GM18508 (cell line): ENCODE measurements around the gene SAMD11.
"Not testable (repeated sequence)": the region's sequence is repeated elsewhere in the genome, so short reads cannot be mapped to it uniquely, and the experiment has no call there.

Experiments used
- ATAC-seq: cut with Tn5 transposase; IDR thresholded peaks from one replicate; pipeline ENCODE4 v1.9.1; 2021; ENCODE audit warnings: moderate number of reproducible peaks; ENCODE audit not compliant: insufficient read depth, unreplicated experiment

Gene SAMD11

DNA sequence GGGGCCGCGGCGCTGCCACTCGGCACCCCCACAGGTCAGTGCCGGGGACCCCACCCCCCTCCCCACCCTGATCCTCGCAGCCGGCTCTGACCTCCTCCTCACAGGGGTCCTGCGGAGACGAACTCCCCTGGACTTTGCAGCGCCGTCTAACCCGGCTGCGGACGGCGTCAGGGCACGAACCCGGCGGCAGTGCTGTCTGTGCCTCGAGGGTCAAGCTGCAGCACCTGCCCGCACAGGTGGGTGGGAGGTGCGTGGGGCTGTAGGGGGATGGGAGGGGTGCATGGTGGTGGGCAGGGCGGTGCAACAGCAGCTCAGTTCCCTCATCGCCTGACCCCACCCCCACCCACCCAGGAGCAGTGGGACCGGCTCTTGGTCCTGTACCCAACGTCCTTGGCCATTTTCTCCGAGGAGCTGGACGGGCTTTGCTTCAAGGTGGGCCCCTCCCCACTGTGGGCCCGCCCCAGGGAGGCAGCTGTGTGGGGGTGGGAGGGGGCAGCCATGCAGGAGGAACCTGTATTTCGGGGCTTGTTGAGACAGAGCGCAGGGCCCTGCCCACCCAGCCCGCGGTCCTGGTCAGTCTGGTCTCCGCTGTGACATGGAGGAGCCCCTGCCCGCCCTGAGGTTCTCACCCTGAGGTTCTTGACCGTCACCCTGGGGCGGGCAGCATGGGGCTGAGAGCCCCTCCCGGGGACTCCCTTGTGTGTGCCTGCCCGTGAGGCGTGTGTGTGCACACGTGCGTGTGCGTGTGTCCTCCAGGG lies 47.4 kb downstream of the SAMD11 start:
- no peak for ATAC-seq

DNA sequence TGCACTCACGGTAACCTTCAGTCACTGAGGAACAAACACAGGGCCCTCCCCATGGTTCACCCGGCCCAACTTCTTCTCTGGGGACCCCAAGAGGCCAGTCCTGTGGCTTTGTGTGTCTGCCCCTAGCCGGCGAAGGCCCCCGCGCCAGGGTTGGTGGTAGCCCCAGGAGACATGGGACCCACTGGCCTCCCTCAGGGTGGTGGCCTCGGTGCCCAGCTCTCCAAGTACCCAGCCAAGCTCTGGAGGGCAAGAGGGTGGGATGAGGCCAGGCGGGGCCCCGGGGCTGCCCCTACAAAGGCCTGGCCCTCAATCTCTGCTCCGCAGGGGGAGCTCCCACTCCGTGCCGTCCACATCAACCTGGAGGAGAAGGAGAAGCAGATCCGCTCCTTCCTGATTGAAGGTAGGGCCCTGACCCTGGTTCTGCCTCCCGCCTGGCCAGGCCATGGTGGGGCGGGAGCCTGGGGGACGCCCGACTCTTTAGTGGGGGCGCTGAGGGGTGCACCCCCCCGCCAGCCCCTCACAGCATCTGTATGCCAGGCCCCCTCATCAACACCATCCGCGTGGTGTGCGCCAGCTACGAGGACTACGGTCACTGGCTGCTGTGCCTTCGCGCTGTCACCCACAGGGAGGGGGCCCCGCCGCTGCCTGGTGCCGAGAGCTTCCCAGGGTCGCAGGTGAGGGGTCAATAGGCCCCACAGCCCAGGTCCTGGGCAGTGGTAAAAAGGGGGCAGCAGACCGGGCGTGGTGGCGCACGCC lies 48.2 kb downstream of the SAMD11 start:
- no peak for ATAC-seq

GRCh38 chr1:972726-973458 lies 49.2 kb downstream of the SAMD11 start:
- no peak for ATAC-seq

DNA sequence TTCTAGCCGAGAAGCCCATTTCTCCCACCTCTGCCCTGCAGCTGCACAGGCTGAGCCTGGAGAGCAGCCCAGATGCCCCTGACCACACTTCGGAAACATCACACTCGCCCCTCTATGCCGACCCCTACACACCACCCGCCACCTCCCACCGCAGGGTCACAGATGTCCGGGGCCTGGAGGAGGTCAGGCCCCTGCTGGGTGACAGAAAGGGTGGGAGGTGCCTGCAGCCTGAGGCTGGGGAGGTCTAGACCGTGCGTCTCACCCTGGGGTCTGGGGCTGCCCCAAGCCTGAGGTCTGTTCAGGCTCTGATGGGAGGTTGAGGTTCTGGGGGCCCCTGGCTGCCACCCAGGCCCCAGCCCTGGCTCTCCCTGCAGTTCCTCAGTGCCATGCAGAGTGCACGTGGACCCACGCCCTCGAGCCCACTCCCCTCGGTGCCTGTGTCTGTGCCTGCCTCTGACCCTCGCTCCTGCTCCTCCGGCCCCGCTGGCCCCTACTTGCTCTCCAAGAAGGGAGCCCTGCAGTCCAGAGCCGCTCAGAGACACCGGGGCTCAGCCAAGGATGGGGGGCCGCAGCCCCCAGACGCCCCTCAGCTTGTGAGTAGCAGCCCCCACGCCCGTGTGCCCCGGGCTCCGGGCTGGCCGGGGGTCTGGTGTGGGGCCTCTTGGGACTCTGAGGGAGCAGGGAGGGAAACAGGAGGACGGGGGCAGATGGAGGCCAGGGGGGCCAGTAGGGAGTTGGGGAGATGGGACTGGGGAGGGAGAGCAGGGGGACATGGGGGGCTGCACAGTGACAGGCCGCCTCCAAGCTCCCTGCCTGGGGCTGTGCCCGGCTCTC lies 50.0 kb downstream of the SAMD11 start:
- no peak for ATAC-seq

- no peak for ATAC-seq
These were observed 50.5 kb downstream of the SAMD11 start for GRCh38 chr1:974293-974640.

DNA sequence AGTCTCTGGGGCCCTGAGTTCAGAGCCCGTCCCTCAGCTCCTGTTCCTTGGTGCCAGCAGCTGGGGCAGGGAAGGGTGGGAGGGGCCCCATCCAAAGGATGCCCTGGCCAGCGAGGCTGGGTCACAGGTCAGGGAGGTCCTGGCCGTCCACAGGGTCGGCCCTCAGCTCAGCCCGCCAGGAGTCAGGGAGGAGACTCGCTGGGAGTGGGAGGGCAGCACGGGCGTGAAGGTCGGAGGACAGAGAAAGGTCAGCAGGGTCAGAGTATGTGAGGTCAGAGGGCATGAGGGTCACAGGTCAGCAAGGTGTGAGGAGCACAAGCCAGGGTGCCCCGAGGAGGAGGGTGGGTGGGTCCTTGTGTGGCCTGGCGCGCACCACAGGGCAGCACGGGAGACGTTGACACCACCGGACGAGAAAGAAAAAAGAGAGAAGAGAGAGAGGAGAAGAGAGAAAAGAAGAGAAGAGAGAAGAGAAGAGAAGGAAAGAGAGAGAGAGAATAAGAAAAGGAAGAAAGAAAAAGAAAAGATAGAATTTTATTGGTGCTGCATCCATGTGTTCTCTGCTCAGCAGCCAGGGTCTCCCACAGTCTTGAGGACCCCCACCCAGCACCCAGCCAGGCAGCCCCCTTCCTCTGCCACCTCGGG lies 51.1 kb downstream of the SAMD11 start:
- no peak for ATAC-seq

DNA sequence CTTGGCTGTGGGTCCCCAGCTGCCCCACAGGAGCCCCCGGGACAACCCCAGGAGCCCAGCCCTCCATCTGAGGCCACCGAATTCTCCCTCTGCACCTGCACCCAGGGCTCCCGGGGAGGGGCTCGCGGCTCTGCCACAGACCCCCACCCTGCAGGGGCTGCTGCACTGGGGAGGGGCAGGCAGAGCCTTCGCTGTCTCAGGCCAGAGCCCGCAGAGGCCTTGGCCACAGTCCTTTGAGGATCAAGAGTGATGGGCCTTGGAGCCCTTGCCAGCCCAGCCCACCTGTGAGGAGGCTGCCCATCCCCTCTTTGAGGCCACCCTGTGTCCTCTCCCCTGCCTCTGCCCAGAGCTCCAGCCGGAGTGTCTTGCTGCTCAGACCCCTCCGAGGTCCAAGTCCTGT lies 51.6 kb downstream of the SAMD11 start:
- no peak for ATAC-seq

DNA sequence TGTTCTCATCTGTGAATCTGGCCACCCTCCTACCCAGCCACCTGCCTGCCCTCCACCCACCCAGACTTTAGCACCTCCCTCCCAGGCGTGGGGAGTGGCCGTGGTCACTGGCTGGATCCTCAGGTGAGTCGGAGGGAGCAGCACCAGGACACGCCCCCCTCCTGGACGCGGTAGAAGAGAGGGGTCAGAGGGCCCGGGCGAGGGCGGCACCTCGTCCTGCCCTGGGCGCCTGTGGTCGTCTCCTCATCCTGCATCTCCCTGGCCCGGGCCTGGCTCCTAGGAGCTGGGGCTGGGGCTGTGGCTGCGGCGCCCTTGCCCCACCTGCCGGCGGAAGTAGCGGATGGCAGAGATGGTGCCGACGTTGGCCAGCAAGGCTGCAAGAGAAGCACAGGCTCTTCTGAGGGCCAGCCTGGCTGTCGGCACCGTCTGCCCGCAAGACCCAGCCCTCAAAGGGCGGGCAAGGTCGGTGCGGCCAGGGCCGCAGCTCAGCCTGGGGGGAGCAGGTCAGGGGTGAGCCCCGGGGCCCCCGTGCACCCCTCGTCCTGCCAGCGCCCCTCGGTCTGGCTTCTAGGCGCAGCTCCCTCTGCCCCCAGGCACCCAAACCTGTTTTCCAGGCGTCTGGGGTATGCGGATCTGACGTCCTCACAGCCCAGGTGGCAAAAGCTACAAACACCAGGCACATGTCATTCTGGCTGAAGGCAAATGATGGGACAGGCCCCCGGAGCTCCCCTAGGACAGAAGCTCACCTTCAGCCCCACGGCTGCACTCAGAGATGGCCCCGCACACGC lies 52.4 kb downstream of the SAMD11 start:
- no peak for ATAC-seq

GRCh38 chr1:976791-977190 lies 53.1 kb downstream of the SAMD11 start:
- not testable (repeated sequence) for ATAC-seq

DNA sequence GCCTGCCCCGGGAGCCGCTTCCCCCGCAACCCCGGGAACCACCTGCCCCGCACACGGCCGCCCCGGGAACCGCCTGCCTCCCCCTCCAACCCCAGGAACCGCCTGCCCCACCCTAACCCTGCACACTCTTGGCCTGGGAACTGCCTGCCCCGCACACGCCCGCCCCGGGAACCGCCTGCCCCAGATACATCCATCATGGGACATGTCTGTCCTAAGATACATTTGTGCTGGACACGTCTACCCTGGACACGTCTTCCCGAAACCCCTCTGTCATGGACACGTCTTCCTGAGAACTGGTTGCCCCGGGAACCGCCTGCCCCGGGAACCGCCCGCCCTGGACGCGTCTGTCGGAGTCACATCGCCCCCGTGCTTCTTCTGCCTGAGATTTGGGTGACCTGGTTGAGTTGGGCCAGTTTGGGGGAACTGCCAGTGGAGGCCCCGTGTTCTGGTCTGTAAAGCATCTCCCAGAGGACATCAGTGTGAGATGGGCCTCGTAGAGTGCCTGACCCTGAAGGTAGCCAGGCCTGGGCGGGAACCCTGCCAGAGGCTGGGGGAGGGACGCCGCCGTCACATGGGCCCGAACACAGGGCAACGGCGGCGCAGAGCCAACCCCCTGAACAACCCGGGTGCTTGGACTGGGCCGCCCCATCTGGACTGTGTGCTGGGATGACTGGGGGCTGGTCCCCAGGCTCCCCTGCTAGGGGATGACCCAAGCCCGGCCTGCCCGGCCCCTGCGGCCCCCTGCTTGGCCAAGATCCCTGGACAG lies 54.5 kb downstream of the SAMD11 start:
- ATAC-seq, result no peak

DNA sequence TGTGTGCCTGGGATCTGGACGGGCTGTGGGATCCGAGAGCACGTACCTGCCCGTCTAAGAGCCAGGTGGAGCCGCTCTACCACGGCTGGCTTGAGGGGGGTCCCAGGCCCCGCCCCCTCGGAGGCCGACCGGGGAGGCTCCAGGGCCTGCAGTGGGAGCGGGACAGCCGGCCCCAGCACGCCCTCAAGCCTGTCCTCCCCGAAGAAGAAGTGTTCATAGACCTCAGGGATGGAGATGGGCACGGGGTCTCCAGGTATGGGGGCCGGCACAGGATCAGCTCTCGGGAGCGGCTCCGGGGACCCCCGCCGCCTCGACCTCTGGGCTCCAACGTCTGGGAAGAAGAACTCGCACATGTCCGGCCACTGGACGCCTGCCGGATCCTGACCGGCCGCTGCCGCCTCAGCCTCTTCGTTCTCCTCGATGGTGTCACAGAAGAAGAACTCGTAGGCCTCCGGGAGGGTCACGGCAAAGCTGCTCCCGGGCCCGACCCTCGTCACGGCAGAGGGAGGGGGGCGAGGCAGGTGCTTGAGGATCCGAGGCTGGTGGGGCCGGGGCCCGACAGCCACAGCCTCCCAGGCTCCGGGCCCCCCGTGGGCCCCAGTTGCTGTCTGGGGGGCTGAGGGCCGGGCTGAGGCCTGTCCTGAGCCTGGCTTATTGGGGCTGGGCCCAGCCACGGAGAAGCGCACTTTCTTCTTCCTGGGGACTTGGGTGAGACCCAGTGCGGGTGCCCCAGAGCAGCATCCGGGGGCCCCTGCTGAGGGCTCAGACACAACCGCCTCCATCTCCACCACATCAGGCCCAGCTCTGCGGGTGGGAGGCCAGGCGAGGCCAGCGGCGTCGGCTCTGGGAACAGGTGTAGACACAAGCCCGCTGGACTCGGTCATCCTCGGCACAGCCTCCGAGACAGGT lies 55.4 kb downstream of the SAMD11 start:
- ATAC-seq, result no peak

DNA sequence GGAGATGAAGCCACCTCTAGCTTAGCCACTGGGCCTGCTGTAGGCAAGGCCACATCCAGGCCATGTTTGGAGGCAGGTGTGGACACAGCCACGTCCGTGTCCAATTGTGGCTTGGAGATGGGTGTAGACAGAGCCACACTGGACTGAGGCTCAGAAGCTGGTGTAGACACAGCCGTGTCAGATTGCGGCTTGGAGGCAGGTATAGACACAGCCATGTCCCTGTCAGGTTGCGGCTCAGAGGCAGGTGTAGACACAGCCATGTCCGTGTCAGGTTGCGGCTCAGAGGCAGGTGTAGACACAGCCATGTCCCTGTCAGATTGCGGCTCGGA lies 56.0 kb downstream of the SAMD11 start:
- no peak for ATAC-seq

DNA sequence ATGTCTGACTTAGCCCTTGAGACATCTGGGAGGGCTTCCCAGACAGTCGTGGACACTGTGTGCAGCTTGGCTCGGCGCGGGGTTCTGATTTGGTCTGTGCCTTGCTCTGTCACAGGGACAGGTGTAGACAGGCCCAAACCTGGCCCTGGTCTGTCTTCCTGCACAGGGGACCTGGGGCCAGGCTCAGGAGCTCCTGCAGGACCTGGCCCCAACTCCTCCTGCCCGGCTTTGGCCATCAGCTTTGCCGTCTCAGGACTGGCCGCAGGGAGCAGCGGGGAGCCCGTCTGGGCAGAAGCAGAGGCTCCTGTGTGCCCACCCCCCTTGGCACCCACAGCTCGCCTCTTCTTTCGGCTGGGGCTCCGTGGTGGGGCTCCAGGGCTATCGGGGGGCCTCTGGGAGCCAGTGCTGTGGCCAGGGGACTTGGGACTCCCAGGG lies 56.4 kb downstream of the SAMD11 start:
- ATAC-seq, result no peak

DNA sequence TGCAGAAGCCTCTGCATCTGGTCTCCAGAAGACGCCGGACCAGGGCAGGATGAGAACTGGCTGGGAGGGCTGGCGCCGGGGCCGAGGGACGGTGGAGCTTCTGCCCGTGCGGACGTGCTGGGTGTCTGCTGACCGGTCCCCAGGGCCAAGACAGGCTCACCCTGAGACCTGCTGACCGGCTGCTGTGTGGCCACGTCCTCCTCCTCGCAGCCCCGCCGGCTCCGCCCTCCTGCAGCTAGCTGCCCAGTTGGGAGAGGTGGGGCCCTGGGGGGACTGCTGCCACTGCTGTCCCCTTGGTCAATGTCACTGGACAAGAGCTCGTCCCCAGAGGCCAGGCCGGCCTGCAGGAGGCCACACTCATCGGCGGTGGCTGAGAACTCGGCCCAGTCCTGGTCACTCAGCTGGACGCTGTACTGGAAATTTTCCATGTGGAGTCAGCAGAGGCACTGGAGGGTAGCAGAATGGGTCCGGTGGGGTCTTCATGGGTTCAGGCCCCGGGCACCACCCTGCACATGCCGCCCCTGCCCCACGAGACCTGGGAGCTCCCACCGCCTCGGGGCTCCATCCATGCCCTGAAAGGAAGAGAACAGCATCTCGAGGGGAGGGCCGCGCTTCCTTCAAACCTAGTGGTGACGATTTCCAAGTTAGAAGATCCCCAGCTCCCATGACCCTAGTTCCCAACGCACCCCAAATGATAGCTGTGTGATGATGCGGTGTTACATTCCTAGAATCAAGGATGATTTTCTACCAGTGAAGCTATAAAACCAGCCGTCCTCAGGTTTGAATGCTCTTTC lies 57.1 kb downstream of the SAMD11 start:
- no peak for ATAC-seq

DNA sequence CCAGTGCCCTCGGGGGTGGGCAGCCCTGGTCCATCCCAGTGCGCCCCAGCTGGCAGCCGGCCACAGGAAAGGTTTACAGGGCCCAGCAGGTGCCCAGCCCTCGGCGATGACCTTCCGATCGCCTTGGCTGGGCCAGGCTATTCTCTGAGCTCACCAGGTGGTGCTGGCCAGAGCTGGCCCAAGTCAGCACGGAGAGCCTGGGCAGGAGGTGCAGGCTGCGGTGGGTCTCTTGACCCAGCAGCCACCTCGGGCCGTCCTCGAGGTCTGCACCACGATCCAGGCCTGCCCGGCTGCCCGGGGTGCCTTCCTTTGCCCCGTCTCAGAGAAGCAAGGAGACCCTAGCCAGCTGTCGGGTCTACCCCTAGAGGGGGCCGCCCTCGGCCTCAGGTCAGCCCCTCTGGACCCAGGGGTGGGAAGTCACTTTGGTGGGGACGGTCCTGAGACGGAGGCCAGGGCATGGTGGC lies 57.8 kb downstream of the SAMD11 start:
- ATAC-seq, result no peak

DNA sequence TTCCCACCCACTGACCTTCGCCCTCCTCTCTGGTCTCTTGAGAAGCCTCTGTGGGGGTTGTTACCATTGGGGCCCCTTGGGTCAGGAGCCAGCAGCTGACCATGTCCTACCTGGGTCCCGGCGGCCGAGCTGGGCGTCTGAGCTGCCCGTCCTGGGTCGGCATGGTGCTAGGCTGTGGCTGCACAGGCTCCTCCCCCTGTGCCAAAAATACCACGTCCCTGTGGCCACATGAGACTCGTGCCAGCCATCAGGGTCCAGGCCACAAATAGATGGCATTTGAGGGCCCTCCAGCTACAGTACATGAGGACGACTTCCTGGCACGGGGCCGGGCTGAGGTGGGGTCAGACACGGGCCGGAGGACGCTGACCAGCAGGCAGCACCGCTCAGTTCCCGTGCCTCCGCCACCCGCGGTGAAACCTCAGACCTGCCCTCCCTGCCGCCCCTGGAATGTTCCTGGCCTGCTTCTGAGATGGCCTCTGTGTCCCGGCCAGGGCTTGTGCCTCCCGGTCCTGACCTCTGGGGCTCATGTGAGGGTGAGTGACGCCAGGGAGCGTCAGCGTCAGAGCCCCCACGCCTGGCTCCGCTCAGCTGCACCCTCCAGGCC lies 58.3 kb downstream of the SAMD11 start, which contains the start of gene PERM1:
TSS of gene PERM1 (minus strand) at position 139 of the 604 bp plus-strand sequence. CDS start 1,064 bp downstream, outside the sequence.
- ATAC-seq, result no peak
